GM12878 (cell line): ENCODE data around the gene JHY. TPM values are rescaled to one million over a fixed set of nuclear protein-coding genes. Genes with fewer than 3 reads are reported as not detected.

Experiments used
- ATAC-seq: fragments of 200-7000 bp; cut with Tn5 transposase; 3 replicates; pipeline ENCODE4 v1.9.1; 2020; ENCODE audit warnings: mild to moderate bottlenecking, moderate library complexity
- BruUV-seq: library from RNA; stranded (reverse); fragments of 400-500 nt; replicated peaks from 2 replicates; lab custom pipeline; 2021; lab: Mats Ljungman, UMichigan
- CTCF ChIA-PET: fragments of 300-600 bp; sonication (Branson Sonifier 250); formaldehyde crosslinking; extraction: SDS; loops from one replicate; lab custom pipeline; 2021; ENCODE audit warnings: inconsistent platforms; lab: Yijun Ruan, JAX
- POLR2A ChIA-PET: fragments of 350-600 bp; formaldehyde crosslinking; extraction: SDS; loops from one replicate; lab custom pipeline; 2021; ENCODE audit warnings: inconsistent platforms; lab: Charles Lee
- RAD21 ChIA-PET: fragments of 300-600 bp; sonication (Branson Sonifier 250); formaldehyde crosslinking; loops from one replicate; lab custom pipeline; 2023; ENCODE audit warnings: antibody characterized with exemption; ENCODE audit not compliant: unreplicated experiment; lab: Charles Lee
- SMC1A ChIA-PET: fragments of 300-600 bp; sonication (Branson Sonifier 250); formaldehyde crosslinking; loops from one replicate; lab custom pipeline; 2023; ENCODE audit not compliant: unreplicated experiment, uncharacterized antibody; lab: Charles Lee
- DNase-seq: peaks from one replicate; pipeline ENCODE4 v3.0.0-alpha.2; 2011; ENCODE audit warnings: low read depth, low spot score
- FAIRE-seq: peaks from 3 replicates; lab custom pipeline; 2011; peaks lifted over from hg19 to GRCh38; lab: Jason Lieb, UNC
- H2AFZ ChIP-seq: 2 replicates; pipeline ENCODE4 v1.6.0; 2011; ENCODE audit warnings: low read depth, low read length, control low read depth; ENCODE audit not compliant: control insufficient read depth
- H3K27ac ChIP-seq: 2 replicates; pipeline ENCODE4 v1.5.1; 2011; ENCODE audit warnings: control low read depth; ENCODE audit not compliant: control insufficient read depth, insufficient read depth
- H3K27me3 ChIP-seq, 2 experiments: replicated peaks in 1 of 2; 2 replicates each; pipeline versions ENCODE4 v1.6.0 to v1.6.1; 2011; ENCODE audit warnings: low read length in 1 of 2; ENCODE audit not compliant: control insufficient read depth in 2 of 2, insufficient read depth in 2 of 2
- H3K36me3 ChIP-seq, 2 experiments: 2 replicates each; pipeline ENCODE4 v1.5.1; 2011; ENCODE audit warnings: low read length in 1 of 2; ENCODE audit not compliant: control insufficient read depth in 2 of 2, insufficient read depth in 2 of 2
- H3K4me1 ChIP-seq: 2 replicates; pipeline ENCODE4 v1.6.1; 2011; ENCODE audit warnings: mild to moderate bottlenecking, low read length, moderate library complexity, mixed read lengths; ENCODE audit not compliant: control insufficient read depth, insufficient read depth
- H3K4me2 ChIP-seq: 2 replicates; pipeline ENCODE4 v1.6.0; 2011; ENCODE audit warnings: control low read depth; ENCODE audit not compliant: control insufficient read depth, insufficient read depth
- H3K4me3 ChIP-seq: fragments of 200-600 bp; sonication (generic); 2 replicates; pipeline ENCODE4 v1.5.1; 2016
- H3K79me2 ChIP-seq: 2 replicates; pipeline ENCODE4 v1.6.0; 2011; ENCODE audit warnings: low read length; ENCODE audit not compliant: control insufficient read depth, insufficient read depth
- H3K9ac ChIP-seq: 2 replicates; pipeline ENCODE4 v1.8.0; 2011; ENCODE audit warnings: low read length, control low read depth, mixed read lengths; ENCODE audit not compliant: control insufficient read depth, insufficient read depth
- H3K9me3 ChIP-seq: replicated peaks from 3 replicates; pipeline ENCODE4 v1.5.1; 2011; ENCODE audit warnings: mild to moderate bottlenecking, low read length; ENCODE audit not compliant: control insufficient read depth, insufficient read depth
- H4K20me1 ChIP-seq: 2 replicates; pipeline ENCODE4 v1.6.0; 2011; ENCODE audit not compliant: control insufficient read depth, insufficient read depth
- BACH1 ChIP-seq: fragments of 450-650 bp; IDR thresholded peaks from 2 replicates; pipeline ENCODE4 v1.6.1; 2017; ENCODE audit warnings: mild to moderate bottlenecking, borderline replicate concordance
- CBX3 ChIP-seq: fragments of 200-600 bp; sonication (generic); IDR thresholded peaks from 2 replicates; pipeline ENCODE4 v1.6.1; 2016; ENCODE audit warnings: low read depth, borderline replicate concordance
- FOXK2 ChIP-seq: fragments of 450-650 bp; IDR thresholded peaks from 2 replicates; pipeline ENCODE4 v1.6.1; 2017; ENCODE audit warnings: mild to moderate bottlenecking, moderate library complexity
- NR2F1 ChIP-seq: fragments of 450-650 bp; conservative IDR thresholded peaks from 2 replicates; pipeline ENCODE4 v1.6.1; 2017; ENCODE audit warnings: mild to moderate bottlenecking
- POLR2AphosphoS2 ChIP-seq: IDR thresholded peaks from 2 replicates; pipeline ENCODE4 v1.6.1; 2011; ENCODE audit warnings: low read depth, mild to moderate bottlenecking, low read length, improper control_type of control experiment, moderate library complexity
- RFX5 ChIP-seq: IDR thresholded peaks from 2 replicates; pipeline ENCODE4 v1.6.1; 2011; ENCODE audit warnings: low read depth, low read length, improper control_type of control experiment
- SP1 ChIP-seq: IDR thresholded peaks from one replicate; pipeline ENCODE4 v1.6.1; 2011; ENCODE audit warnings: low read depth, low read length
- SREBF1 ChIP-seq: IDR thresholded peaks from 2 replicates; pipeline ENCODE4 v1.6.1; 2012; ENCODE audit warnings: mild to moderate bottlenecking, low read length
- YY1 ChIP-seq: IDR thresholded peaks from 2 replicates; pipeline ENCODE4 v1.6.1; 2011; ENCODE audit warnings: low read depth, mild to moderate bottlenecking, low read length
- WGBS: methylation state at CpG from one replicate; pipeline ENCODE4 v1.1.6; 2016; ENCODE audit warnings: low lambda C conversion rate; ENCODE audit not compliant: insufficient replicate concordance, insufficient coverage; ENCODE audit errors: missing lambda C conversion rate; 5-methylcytosine and 5-hydroxymethylcytosine counted together
- in situ Hi-C: fragments of 300-500 bp; cut with MboI; formaldehyde crosslinking; loops from 9 replicates; pipeline ENCODE4 v1.14.3; 2018; ENCODE audit warnings: mixed read lengths
- intact Hi-C: fragments of 100-400 bp; cut with micrococcal nuclease; formaldehyde crosslinking; loops from one replicate; pipeline ENCODE4 v1.14.2; 2022; ENCODE audit not compliant: unreplicated experiment
- polyA plus RNA-seq, 11 experiments: library from polyadenylated mRNA; depleted of rRNA in 4 of 11; unstranded in 6 of 11; stranded (reverse) in 5 of 11; fragments of >200 nt; fragmentation: Nextera tagmentation in 4 of 11; fragmentation: Illumina TruSeq in 1 of 11; extraction: Ambion mirVana in 4 of 11; extraction: Trizol in 1 of 11; gene quantifications; 1 replicate in 1 of 11; 2 replicates in 10 of 11; pipeline versions ENCODE4 v1.2.1 to v1.2.3, GENCODE V29; 2011 to 2016; ENCODE audit warnings: inconsistent platforms in 2 of 11, missing spikeins in 2 of 11, low read depth in 1 of 11
- total RNA-seq, 4 experiments: library from RNA; depleted of rRNA in 3 of 4; stranded (reverse); fragments of >200 nt in 3 of 4; fragmentation: Illumina TruSeq in 1 of 4; extraction: Trizol in 1 of 4; gene quantifications; 2 replicates each; pipeline versions ENCODE4 v1.2.1 to v1.2.3, GENCODE V29; 2013 to 2021
- TF ChIP-seq, protein P1 (sequence below): fragments of 450-650 bp; IDR thresholded peaks from 2 replicates; pipeline ENCODE4 v1.6.1; 2018; ENCODE audit warnings: borderline replicate concordance, mild to moderate bottlenecking; ENCODE audit not compliant: partially characterized antibody
- TF ChIP-seq, protein P2 (sequence below): fragments of 450-650 bp; IDR thresholded peaks from 2 replicates; pipeline ENCODE4 v1.6.1; 2017; ENCODE audit warnings: borderline replicate concordance
- TF ChIP-seq, protein P3 (sequence below): fragments of 450-650 bp; formaldehyde crosslinking; IDR thresholded peaks from 2 replicates; pipeline ENCODE4 v1.5.0; 2022; ENCODE audit warnings: mild to moderate bottlenecking, missing genetic modification characterization
- TF ChIP-seq, protein P4 (sequence below): fragments of 450-650 bp; IDR thresholded peaks from 2 replicates; pipeline ENCODE4 v1.6.1; 2016; ENCODE audit warnings: mild to moderate bottlenecking

The JHY gene
- total and polyA plus RNA-seq, 10 of the 15 experiments (the other 5 are each of a cell fraction or from before 2014, with no cell fraction given): 0.90 to 7.1 (median 5.5) TPM

- RAD21 ChIA-PET: no interaction called here
- FAIRE-seq (no peak), ATAC-seq (no peak), DNase-seq (no peak)
- Histone ChIP-seq H3K27me3 (no peaks in the 10 kb centered on the region; a peak in 1 of 4 replicates), H3K36me3 (no peaks in the 10 kb centered on the region), H3K79me2 (no peaks in the 10 kb centered on the region), H2AFZ (no peak overlapping the region), H3K4me2 (no peak overlapping the region), H4K20me1 (no peaks in the 10 kb centered on the region), H3K4me3 (no peak overlapping the region), H3K4me1 (no peaks in the 10 kb centered on the region), H3K27ac (no peak overlapping the region), H3K9ac (no peak overlapping the region), H3K9me3 (no peaks in the 10 kb centered on the region)
- in situ Hi-C loops (no loop called here), intact Hi-C loops (no loop called here)
- no TSS peak for BruUV-seq
- POLR2A ChIA-PET: no interaction called here
- 45% methylated on average over 4 of the region's 4 CpGs for WGBS
- TF ChIP-seq, protein P1, sequence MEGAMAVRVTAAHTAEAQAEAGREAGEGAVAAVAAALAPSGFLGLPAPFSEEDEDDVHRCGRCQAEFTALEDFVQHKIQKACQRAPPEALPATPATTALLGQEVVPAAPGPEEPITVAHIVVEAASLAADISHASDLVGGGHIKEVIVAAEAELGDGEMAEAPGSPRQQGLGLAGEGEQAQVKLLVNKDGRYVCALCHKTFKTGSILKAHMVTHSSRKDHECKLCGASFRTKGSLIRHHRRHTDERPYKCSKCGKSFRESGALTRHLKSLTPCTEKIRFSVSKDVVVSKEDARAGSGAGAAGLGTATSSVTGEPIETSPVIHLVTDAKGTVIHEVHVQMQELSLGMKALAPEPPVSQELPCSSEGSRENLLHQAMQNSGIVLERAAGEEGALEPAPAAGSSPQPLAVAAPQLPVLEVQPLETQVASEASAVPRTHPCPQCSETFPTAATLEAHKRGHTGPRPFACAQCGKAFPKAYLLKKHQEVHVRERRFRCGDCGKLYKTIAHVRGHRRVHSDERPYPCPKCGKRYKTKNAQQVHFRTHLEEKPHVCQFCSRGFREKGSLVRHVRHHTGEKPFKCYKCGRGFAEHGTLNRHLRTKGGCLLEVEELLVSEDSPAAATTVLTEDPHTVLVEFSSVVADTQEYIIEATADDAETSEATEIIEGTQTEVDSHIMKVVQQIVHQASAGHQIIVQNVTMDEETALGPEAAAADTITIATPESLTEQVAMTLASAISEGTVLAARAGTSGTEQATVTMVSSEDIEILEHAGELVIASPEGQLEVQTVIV: no peak
- TF ChIP-seq FOXK2 (no peak), SP1 (no peak), YY1 (no peak), BACH1 (no peak), NR2F1 (no peak), CBX3 (no peak), POLR2AphosphoS2 (no peak), SREBF1 (no peak), RFX5 (no peak)
- TF ChIP-seq, protein P2, sequence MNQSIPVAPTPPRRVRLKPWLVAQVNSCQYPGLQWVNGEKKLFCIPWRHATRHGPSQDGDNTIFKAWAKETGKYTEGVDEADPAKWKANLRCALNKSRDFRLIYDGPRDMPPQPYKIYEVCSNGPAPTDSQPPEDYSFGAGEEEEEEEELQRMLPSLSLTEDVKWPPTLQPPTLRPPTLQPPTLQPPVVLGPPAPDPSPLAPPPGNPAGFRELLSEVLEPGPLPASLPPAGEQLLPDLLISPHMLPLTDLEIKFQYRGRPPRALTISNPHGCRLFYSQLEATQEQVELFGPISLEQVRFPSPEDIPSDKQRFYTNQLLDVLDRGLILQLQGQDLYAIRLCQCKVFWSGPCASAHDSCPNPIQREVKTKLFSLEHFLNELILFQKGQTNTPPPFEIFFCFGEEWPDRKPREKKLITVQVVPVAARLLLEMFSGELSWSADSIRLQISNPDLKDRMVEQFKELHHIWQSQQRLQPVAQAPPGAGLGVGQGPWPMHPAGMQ: no peak
- TF ChIP-seq, protein P3, sequence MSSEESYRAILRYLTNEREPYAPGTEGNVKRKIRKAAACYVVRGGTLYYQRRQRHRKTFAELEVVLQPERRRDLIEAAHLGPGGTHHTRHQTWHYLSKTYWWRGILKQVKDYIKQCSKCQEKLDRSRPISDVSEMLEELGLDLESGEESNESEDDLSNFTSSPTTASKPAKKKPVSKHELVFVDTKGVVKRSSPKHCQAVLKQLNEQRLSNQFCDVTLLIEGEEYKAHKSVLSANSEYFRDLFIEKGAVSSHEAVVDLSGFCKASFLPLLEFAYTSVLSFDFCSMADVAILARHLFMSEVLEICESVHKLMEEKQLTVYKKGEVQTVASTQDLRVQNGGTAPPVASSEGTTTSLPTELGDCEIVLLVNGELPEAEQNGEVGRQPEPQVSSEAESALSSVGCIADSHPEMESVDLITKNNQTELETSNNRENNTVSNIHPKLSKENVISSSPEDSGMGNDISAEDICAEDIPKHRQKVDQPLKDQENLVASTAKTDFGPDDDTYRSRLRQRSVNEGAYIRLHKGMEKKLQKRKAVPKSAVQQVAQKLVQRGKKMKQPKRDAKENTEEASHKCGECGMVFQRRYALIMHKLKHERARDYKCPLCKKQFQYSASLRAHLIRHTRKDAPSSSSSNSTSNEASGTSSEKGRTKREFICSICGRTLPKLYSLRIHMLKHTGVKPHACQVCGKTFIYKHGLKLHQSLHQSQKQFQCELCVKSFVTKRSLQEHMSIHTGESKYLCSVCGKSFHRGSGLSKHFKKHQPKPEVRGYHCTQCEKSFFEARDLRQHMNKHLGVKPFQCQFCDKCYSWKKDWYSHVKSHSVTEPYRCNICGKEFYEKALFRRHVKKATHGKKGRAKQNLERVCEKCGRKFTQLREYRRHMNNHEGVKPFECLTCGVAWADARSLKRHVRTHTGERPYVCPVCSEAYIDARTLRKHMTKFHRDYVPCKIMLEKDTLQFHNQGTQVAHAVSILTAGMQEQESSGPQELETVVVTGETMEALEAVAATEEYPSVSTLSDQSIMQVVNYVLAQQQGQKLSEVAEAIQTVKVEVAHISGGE: no peak
- TF ChIP-seq, protein P4, sequence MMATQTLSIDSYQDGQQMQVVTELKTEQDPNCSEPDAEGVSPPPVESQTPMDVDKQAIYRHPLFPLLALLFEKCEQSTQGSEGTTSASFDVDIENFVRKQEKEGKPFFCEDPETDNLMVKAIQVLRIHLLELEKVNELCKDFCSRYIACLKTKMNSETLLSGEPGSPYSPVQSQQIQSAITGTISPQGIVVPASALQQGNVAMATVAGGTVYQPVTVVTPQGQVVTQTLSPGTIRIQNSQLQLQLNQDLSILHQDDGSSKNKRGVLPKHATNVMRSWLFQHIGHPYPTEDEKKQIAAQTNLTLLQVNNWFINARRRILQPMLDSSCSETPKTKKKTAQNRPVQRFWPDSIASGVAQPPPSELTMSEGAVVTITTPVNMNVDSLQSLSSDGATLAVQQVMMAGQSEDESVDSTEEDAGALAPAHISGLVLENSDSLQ: no peak
- SMC1A ChIA-PET: no interaction called here
- CTCF ChIA-PET: interaction anchor here (0.7 to 0.9 kb wide), 3 partner anchors 44 to 59 kb away, joined by 3 read pairs; no protein-coding TSS in a partner anchor
These were observed 81.4 kb downstream of the JHY start for GRCh38 chr11:122963961-122964360.
